Fibroblast of skin of abdomen (primary cell): Measurements from ENCODE around the gene PLEKHA6.

Experiments used
- DNase-seq: peaks from one replicate; pipeline ENCODE4 v3.0.0-alpha.2; 2013

The PLEKHA6 gene

GRCh38 chr1:204205486-204205885 lies 154.2 kb downstream of the PLEKHA6 start:
- DNase-seq = no peak

- no peak for DNase-seq
These were observed 154.8 kb downstream of the PLEKHA6 start for GRCh38 chr1:204204944-204205343.

GRCh38 chr1:204203206-204203767 lies 156.4 kb downstream of the PLEKHA6 start:
- DNase-seq = no peak

GRCh38 chr1:204202481-204202880 lies 157.2 kb downstream of the PLEKHA6 start:
- DNase-seq = no peak

GRCh38 chr1:204201348-204202040 lies 158.2 kb downstream of the PLEKHA6 start:
- no peak for DNase-seq

- no peak for DNase-seq
These were observed 160.2 kb downstream of the PLEKHA6 start for GRCh38 chr1:204199579-204199978.

- peak; percentile 84 for DNase-seq
These were observed 161.1 kb downstream of the PLEKHA6 start for GRCh38 chr1:204198348-204199340.

GRCh38 chr1:204197068-204197467 lies 162.7 kb downstream of the PLEKHA6 start:
- no peak for DNase-seq

GRCh38 chr1:204196068-204196795 lies 163.5 kb downstream of the PLEKHA6 start, which contains the start of gene KISS1:
Gene KISS1, minus strand, starts transcription at chr1:204196491. Its CDS starts 3,615 bp downstream, at chr1:204192876.
- no peak for DNase-seq

GRCh38 chr1:204194771-204195170 lies 165.0 kb downstream of the PLEKHA6 start:
- no peak for DNase-seq

GRCh38 chr1:204194080-204194479 lies 165.6 kb downstream of the PLEKHA6 start:
- DNase-seq = no peak

GRCh38 chr1:204192589-204193352 lies 167.0 kb downstream of the PLEKHA6 start:
- DNase-seq = no peak

- DNase-seq = no peak
These were observed 167.7 kb downstream of the PLEKHA6 start for GRCh38 chr1:204192046-204192445.

- no peak for DNase-seq
These were observed 168.3 kb downstream of the PLEKHA6 start for GRCh38 chr1:204191456-204191855.

- peak; percentile 72 for DNase-seq
These were observed 169.2 kb downstream of the PLEKHA6 start for GRCh38 chr1:204190212-204191211.

- no peak for DNase-seq
These were observed 170.6 kb downstream of the PLEKHA6 start for GRCh38 chr1:204188959-204189639.

GRCh38 chr1:204186597-204186996 lies 173.1 kb downstream of the PLEKHA6 start:
- no peak for DNase-seq

- no peak for DNase-seq
These were observed 178.6 kb downstream of the PLEKHA6 start for GRCh38 chr1:204181116-204181515.

GRCh38 chr1:204180133-204180532 lies 179.6 kb downstream of the PLEKHA6 start:
- DNase-seq = no peak
